Colonic mucosa (tissue), 4 donors: ENCODE measurements around the gene ST8SIA5. TPM values are rescaled to one million over a fixed set of nuclear protein-coding genes. Genes with fewer than 3 reads are reported as not detected.

ENCODE experiments used
- DNase-seq: peaks from one replicate; pipeline ENCODE4 v3.0.0-alpha.2; 2020
- H3K27ac ChIP-seq: fragments of 200-600 bp; one replicate; pipeline ENCODE4 v1.8.0; 2021
- H3K27me3 ChIP-seq: fragments of 200-600 bp; one replicate; pipeline ENCODE4 v1.8.0; 2021
- H3K36me3 ChIP-seq: fragments of 200-600 bp; one replicate; pipeline ENCODE4 v1.8.0; 2021
- H3K4me1 ChIP-seq: fragments of 200-600 bp; one replicate; pipeline ENCODE4 v1.8.0; 2021; ENCODE audit warnings: mild to moderate bottlenecking
- H3K4me3 ChIP-seq: fragments of 200-600 bp; one replicate; pipeline ENCODE4 v1.8.0; 2021
- H3K9ac ChIP-seq, 2 donors: one replicate each; pipeline ENCODE4 v1.7.0; 2013; ENCODE audit warnings: control low read depth in 2 of 2, low read depth in 2 of 2, low read length in 2 of 2
- H3K9me3 ChIP-seq: fragments of 200-600 bp; one replicate; pipeline ENCODE4 v1.8.0; 2021
- intact Hi-C: fragments of 100-400 bp; cut with DNase I; formaldehyde crosslinking; loops from one replicate; pipeline ENCODE4 v1.14.1; 2022
- total RNA-seq, 2 donors: library from RNA; stranded (reverse); fragmentation: NEBNext Ultra II Directional in 1 of 2; extraction: Animal tissue kit (Norgen Biotek cat#: 25700) in 1 of 2; gene quantifications; one replicate each; pipeline ENCODE4 v1.2.1, GENCODE V29; 2021
- TF ChIP-seq, protein P1 (sequence below): fragments of 200-600 bp; IDR thresholded peaks from one replicate; pipeline ENCODE4 v1.8.0; 2022; ENCODE audit warnings: antibody characterized with exemption, mild to moderate bottlenecking
- donor health status: healthy.
- donor health status: DM: no; HTN: no; CAD: no.
- donor health status: DM: no; HTN: no; CAD: no.

ST8SIA5 gene
- total RNA-seq, 2 donors from 2014 or later, result 0.32 to 0.37 TPM

- no peak for DNase-seq
Measured at GRCh38 chr18:46732801-46733200, 24.1 kb downstream of the ST8SIA5 start.

GRCh38 chr18:46732201-46732600, 24.7 kb downstream of the ST8SIA5 start:
- no peak overlapping the region for H3K4me3 ChIP-seq
- H3K27me3 ChIP-seq, result no peaks in the 10 kb centered on the region
- H3K4me1 ChIP-seq, result no peaks in the 10 kb centered on the region
- TF ChIP-seq, protein P1, sequence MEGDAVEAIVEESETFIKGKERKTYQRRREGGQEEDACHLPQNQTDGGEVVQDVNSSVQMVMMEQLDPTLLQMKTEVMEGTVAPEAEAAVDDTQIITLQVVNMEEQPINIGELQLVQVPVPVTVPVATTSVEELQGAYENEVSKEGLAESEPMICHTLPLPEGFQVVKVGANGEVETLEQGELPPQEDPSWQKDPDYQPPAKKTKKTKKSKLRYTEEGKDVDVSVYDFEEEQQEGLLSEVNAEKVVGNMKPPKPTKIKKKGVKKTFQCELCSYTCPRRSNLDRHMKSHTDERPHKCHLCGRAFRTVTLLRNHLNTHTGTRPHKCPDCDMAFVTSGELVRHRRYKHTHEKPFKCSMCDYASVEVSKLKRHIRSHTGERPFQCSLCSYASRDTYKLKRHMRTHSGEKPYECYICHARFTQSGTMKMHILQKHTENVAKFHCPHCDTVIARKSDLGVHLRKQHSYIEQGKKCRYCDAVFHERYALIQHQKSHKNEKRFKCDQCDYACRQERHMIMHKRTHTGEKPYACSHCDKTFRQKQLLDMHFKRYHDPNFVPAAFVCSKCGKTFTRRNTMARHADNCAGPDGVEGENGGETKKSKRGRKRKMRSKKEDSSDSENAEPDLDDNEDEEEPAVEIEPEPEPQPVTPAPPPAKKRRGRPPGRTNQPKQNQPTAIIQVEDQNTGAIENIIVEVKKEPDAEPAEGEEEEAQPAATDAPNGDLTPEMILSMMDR, result no peak
- H3K9me3 ChIP-seq, result no peaks in the 10 kb centered on the region
- intact Hi-C loops, result no loop called here
- H3K27ac ChIP-seq, result no peak overlapping the region
- DNase-seq, result no peak
- H3K36me3 ChIP-seq, result no peaks in the 10 kb centered on the region
- H3K9ac ChIP-seq, result no peak overlapping the region

More at GRCh38 chr18:46732801-46733200, 24.1 kb downstream of the ST8SIA5 start:
- intact Hi-C loops, result no loop called here
- TF ChIP-seq, protein P1, result no peak
- Histone ChIP-seq H3K27me3 (no peaks in the 10 kb centered on the region), H3K9me3 (no peaks in the 10 kb centered on the region), H3K4me1 (no peaks in the 10 kb centered on the region), H3K9ac (no peak overlapping the region), H3K36me3 (no peaks in the 10 kb centered on the region), H3K27ac (no peak overlapping the region), H3K4me3 (no peak overlapping the region)

DNA sequence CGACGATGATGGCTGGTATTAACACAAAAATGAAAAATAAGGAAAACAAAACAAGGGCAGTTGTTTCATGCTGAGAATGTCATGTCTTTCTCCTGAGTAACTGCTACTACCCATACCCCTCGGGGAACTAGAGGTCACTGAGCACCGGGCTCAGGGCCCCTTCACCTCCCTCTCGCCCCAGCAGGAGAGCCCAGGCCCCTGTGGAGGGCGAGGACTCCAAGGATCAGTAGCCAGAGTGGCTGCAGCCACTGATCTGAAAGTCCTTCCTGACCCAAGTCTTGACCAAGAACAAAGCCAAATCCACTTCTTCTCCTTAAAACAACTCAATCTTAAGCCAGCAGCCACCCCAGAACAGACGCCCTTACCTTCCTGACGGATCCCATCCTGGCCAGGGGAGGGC, 25.5 kb downstream of the ST8SIA5 start:
- DNase-seq, result no peak
- intact Hi-C loops, result no loop called here
- H3K27ac ChIP-seq, result no peak overlapping the region
- H3K9me3 ChIP-seq, result no peaks in the 10 kb centered on the region
- H3K9ac ChIP-seq, result no peak overlapping the region
- no peak overlapping the region for H3K4me3 ChIP-seq
- no peaks in the 10 kb centered on the region for H3K4me1 ChIP-seq
- no peaks in the 10 kb centered on the region for H3K27me3 ChIP-seq
- H3K36me3 ChIP-seq, result no peaks in the 10 kb centered on the region
- TF ChIP-seq, protein P1, result no peak

GRCh38 chr18:46728219-46728930, 28.5 kb downstream of the ST8SIA5 start:
- intact Hi-C loops, result no loop called here
- Histone ChIP-seq H3K4me3 (no peak overlapping the region), H3K9ac (no peak overlapping the region), H3K9me3 (no peaks in the 10 kb centered on the region), H3K27me3 (no peaks in the 10 kb centered on the region), H3K27ac (no peak overlapping the region), H3K36me3 (no peaks in the 10 kb centered on the region), H3K4me1 (no peaks in the 10 kb centered on the region)
- TF ChIP-seq, protein P1, result no peak
- DNase-seq, result no peak

GRCh38 chr18:46727177-46727576, 29.7 kb downstream of the ST8SIA5 start:
- TF ChIP-seq, protein P1, result no peak
- no peak for DNase-seq
- Histone ChIP-seq H3K27me3 (no peaks in the 10 kb centered on the region), H3K9me3 (no peaks in the 10 kb centered on the region), H3K4me1 (no peaks in the 10 kb centered on the region), H3K9ac (no peak overlapping the region), H3K36me3 (no peaks in the 10 kb centered on the region), H3K4me3 (no peak overlapping the region), H3K27ac (no peak overlapping the region)
- intact Hi-C loops, result no loop called here
